ENCODE data around the gene ADAMTS12. TPM values are rescaled to one million over a fixed set of nuclear protein-coding genes. Genes with fewer than 3 reads are reported as not detected.
"Not testable (repeated sequence)": the region's sequence is repeated elsewhere in the genome, so short reads cannot be mapped to it uniquely, and the experiment has no call there.

Gene ADAMTS12
- total RNA-seq, 3 donors from 2014 or later (not counting 1 experiment from before 2014, with no cell fraction given): not detected

DNA sequence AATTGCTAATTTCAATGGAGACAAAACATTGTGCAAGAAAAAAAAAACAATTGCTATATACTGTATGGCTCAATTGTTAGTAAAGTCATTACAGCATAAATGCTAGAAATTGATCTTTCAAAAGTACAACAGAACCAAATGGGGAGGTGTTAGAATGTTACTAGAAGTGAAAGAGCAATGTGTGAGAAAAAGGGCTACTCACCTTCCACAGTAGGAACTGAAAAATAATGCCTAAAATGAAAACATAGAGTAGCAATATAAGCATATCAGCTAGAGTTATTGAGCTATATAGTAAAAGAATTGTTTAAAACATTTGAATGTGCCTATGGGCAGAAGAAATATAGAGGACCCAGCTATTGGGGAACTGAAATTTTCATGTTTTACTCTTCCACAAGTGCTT lies 33.5 kb upstream of the ADAMTS12 start:
- H3K4me3 ChIP-seq (ENCODE audit: low read length): no peak overlapping the region
- Mint-ChIP-seq H3K36me3 (no peaks in the 10 kb centered on the region), H3K27ac (no peak overlapping the region), H3K4me3 (no peak overlapping the region), H3K27me3 (ENCODE audit: low read depth in 2 of 2) (peaks cover 9 to 17% of the 10 kb centered on the region in 2 donors), H3K4me1 (no peaks in the 10 kb centered on the region), H3K9me3 (no peaks in the 10 kb centered on the region)
- H3K4me1 ChIP-seq (ENCODE audit: control insufficient read depth, insufficient read depth, low read length): no peaks in the 10 kb centered on the region
- no peaks in the 10 kb centered on the region for H3K9me3 ChIP-seq (ENCODE audit: control insufficient read depth, insufficient read depth, low read length)
- H3K27me3 ChIP-seq (ENCODE audit: control insufficient read depth, insufficient read depth, low read length): peaks cover 3% of the 10 kb centered on the region
- intact Hi-C loops (cut with micrococcal nuclease): loop anchor here (10.0 kb wide), 1 partner anchor 1930 kb away; no protein-coding TSS in a partner anchor
- no peaks in the 10 kb centered on the region for H3K36me3 ChIP-seq (ENCODE audit: control insufficient read depth, insufficient read depth, low read length)
- ATAC-seq (no peak), DNase-seq (no peak)
- TF ChIP-seq, protein P1, sequence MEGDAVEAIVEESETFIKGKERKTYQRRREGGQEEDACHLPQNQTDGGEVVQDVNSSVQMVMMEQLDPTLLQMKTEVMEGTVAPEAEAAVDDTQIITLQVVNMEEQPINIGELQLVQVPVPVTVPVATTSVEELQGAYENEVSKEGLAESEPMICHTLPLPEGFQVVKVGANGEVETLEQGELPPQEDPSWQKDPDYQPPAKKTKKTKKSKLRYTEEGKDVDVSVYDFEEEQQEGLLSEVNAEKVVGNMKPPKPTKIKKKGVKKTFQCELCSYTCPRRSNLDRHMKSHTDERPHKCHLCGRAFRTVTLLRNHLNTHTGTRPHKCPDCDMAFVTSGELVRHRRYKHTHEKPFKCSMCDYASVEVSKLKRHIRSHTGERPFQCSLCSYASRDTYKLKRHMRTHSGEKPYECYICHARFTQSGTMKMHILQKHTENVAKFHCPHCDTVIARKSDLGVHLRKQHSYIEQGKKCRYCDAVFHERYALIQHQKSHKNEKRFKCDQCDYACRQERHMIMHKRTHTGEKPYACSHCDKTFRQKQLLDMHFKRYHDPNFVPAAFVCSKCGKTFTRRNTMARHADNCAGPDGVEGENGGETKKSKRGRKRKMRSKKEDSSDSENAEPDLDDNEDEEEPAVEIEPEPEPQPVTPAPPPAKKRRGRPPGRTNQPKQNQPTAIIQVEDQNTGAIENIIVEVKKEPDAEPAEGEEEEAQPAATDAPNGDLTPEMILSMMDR (IDR thresholded peaks at IDR 0.05): no peak
- H3K27ac ChIP-seq (ENCODE audit: low read length): no peak overlapping the region

DNA sequence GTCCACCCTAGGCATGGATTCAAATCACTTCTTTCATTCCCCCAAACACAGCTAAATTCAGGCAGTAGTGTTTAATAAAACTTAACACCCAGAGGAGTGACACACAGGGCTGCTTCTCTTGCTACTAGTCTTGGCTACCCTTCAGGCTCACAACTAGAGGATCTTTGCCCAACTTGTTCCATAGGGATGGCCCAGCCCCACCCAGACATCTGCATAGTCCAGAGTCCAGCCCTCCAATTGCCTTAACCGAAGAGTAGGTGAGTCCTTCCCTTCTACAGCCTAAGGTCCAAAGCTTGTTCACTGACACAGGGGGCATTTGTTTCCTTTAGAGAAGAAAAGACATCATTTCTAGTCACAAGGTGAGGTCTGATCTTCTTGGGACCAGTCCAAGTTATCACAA lies 29.2 kb upstream of the ADAMTS12 start:
- H3K27ac Mint-ChIP-seq: no peak overlapping the region
- Histone ChIP-seq H3K9me3 (ENCODE audit: control insufficient read depth, insufficient read depth, low read length) (no peaks in the 10 kb centered on the region), H3K4me1 (ENCODE audit: control insufficient read depth, insufficient read depth, low read length) (no peaks in the 10 kb centered on the region), H3K4me3 (ENCODE audit: low read length) (no peak overlapping the region), H3K27ac (ENCODE audit: low read length) (no peak overlapping the region), H3K27me3 (ENCODE audit: control insufficient read depth, insufficient read depth, low read length) (peaks cover 3% of the 10 kb centered on the region), H3K36me3 (ENCODE audit: control insufficient read depth, insufficient read depth, low read length) (no peaks in the 10 kb centered on the region)
- H3K36me3 Mint-ChIP-seq: no peaks in the 10 kb centered on the region
- TF ChIP-seq, protein P1 (IDR thresholded peaks at IDR 0.05): no peak
- intact Hi-C loops (cut with micrococcal nuclease): loop anchor here (10.0 kb wide), 1 partner anchor 1926 kb away; no protein-coding TSS in a partner anchor
- peaks cover 9 to 14% of the 10 kb centered on the region in 2 donors for H3K27me3 Mint-ChIP-seq (ENCODE audit: low read depth in 2 of 2)
- 57% methylated on average over 1 of the region's 1 CpG for WGBS (ENCODE audit: insufficient coverage)
- no peak overlapping the region for H3K4me3 Mint-ChIP-seq
- no peak for DNase-seq
- H3K4me1 Mint-ChIP-seq: no peaks in the 10 kb centered on the region
- no peaks in the 10 kb centered on the region for H3K9me3 Mint-ChIP-seq
- ATAC-seq: no peak

DNA sequence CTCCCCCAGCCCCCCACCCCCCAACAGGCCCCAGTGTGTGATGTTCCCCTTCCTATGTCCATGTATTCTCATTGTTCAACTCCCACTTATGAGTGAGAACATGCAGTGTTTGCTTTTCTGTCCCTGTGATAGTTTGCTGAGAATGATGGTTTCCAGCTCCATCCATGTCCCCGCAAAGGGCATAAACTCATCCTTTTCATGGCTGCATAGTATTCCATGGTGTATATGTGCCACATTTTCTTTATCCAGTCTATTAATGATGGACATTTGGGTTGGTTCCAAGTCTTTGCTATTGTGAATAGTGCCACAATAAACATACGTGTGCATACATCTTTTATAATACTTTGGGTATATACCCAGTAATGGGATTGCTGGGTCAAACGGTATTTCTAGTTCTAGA lies 23.1 kb upstream of the ADAMTS12 start:
- H3K36me3 ChIP-seq (ENCODE audit: control insufficient read depth, insufficient read depth, low read length); H3K4me1 ChIP-seq (ENCODE audit: control insufficient read depth, insufficient read depth, low read length); H3K4me3 Mint-ChIP-seq; H3K27ac Mint-ChIP-seq; intact Hi-C loops (cut with micrococcal nuclease); H3K27ac ChIP-seq (ENCODE audit: low read length); H3K27me3 ChIP-seq (ENCODE audit: control insufficient read depth, insufficient read depth, low read length); H3K4me1 Mint-ChIP-seq; H3K4me3 ChIP-seq (ENCODE audit: low read length); H3K36me3 Mint-ChIP-seq; H3K9me3 Mint-ChIP-seq; H3K27me3 Mint-ChIP-seq (ENCODE audit: low read depth in 2 of 2); DNase-seq; H3K9me3 ChIP-seq (ENCODE audit: control insufficient read depth, insufficient read depth, low read length); ATAC-seq: not testable (repeated sequence)
- 97% methylated on average over 3 of the region's 3 CpGs for WGBS (ENCODE audit: insufficient coverage)

DNA sequence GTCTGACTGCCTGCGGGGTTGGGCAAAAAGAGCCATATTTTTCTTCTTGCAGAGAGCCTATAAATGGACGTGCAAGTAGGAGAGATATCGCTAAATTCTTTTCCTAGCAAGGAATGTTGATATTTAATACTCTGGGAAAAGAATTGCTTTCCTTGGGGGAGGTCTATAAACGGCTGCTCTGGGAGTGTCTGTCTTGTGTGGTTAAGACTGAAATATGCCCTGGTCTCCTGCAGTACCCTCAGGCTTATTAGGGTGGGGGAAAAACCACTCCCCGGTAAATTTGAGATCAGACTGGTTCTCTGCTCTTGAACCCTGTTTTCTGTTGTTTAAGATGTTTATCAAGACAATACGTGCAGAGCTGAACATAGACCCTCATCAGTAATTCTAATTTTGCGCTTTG lies 14.5 kb upstream of the ADAMTS12 start:
- H3K4me3 ChIP-seq (ENCODE audit: low read length); ATAC-seq; DNase-seq; H3K27me3 ChIP-seq (ENCODE audit: control insufficient read depth, insufficient read depth, low read length); H3K27ac ChIP-seq (ENCODE audit: low read length); H3K4me1 ChIP-seq (ENCODE audit: control insufficient read depth, insufficient read depth, low read length); H3K36me3 ChIP-seq (ENCODE audit: control insufficient read depth, insufficient read depth, low read length); H3K4me3 Mint-ChIP-seq; H3K9me3 ChIP-seq (ENCODE audit: control insufficient read depth, insufficient read depth, low read length); intact Hi-C loops (cut with micrococcal nuclease); H3K27ac Mint-ChIP-seq; H3K4me1 Mint-ChIP-seq; H3K27me3 Mint-ChIP-seq (ENCODE audit: low read depth in 2 of 2): not testable (repeated sequence)
- 89% methylated on average over 7 of the region's 7 CpGs for WGBS (ENCODE audit: insufficient coverage)
- Mint-ChIP-seq H3K36me3 (peaks cover 13% of the 10 kb centered on the region), H3K9me3 (peaks cover 9 to 13% of the 10 kb centered on the region in 2 donors)
